H1 (cell line): Measurements from ENCODE around the gene MYH7. TPM values are rescaled to one million over a fixed set of nuclear protein-coding genes. Genes with fewer than 3 reads are reported as not detected.

ENCODE experiments used
- CTCF ChIA-PET: fragments of 300-600 bp; sonication (Branson Sonifier 250); formaldehyde crosslinking; loops from one replicate; lab custom pipeline; 2021; ENCODE audit not compliant: partially characterized antibody; lab: Charles Lee
- POLR2A ChIA-PET: fragments of 300-600 bp; sonication (Branson Sonifier 250); formaldehyde crosslinking; loops from one replicate; lab custom pipeline; 2021; ENCODE audit warnings: inconsistent platforms; ENCODE audit not compliant: partially characterized antibody; lab: Charles Lee
- DNase-seq, 2 experiments: peaks; one replicate each; pipeline versions ENCODE4 v3.0.0 to v3.0.0-alpha.2; 2010 to 2022; ENCODE audit warnings: low spot score in 2 of 2, low read depth in 1 of 2, mixed read lengths in 1 of 2
- FAIRE-seq: peaks from 2 replicates; lab custom pipeline; 2011; peaks lifted over from hg19 to GRCh38; lab: Jason Lieb, UNC
- H2AFZ ChIP-seq: 2 replicates; pipeline ENCODE4 v1.8.1; 2012; ENCODE audit warnings: low read length, inconsistent platforms
- H2AK5ac ChIP-seq: 2 replicates; pipeline ENCODE4 v1.6.1; 2013; ENCODE audit warnings: low read depth, low read length
- H2BK120ac ChIP-seq: replicated peaks from 2 replicates; pipeline ENCODE3; 2013; ENCODE audit warnings: low read depth, low read length, inconsistent platforms
- H2BK12ac ChIP-seq: 2 replicates; pipeline ENCODE4 v1.6.1; 2013; ENCODE audit warnings: low read depth, low read length
- H2BK15ac ChIP-seq: 2 replicates; pipeline ENCODE4 v1.6.1; 2013; ENCODE audit warnings: low read length
- H2BK20ac ChIP-seq: 2 replicates; pipeline ENCODE4 v1.6.1; 2013; ENCODE audit warnings: low read length
- H2BK5ac ChIP-seq: 2 replicates; pipeline ENCODE4 v1.6.1; 2013; ENCODE audit warnings: low read depth, low read length
- H3K14ac ChIP-seq: 2 replicates; pipeline ENCODE4 v1.6.1; 2013; ENCODE audit warnings: inconsistent platforms; ENCODE audit not compliant: insufficient read length
- H3K18ac ChIP-seq: 2 replicates; pipeline ENCODE4 v1.6.1; 2013; ENCODE audit warnings: low read length; ENCODE audit errors: extremely low read depth
- H3K23ac ChIP-seq: 2 replicates; pipeline ENCODE4 v1.6.1; 2013; ENCODE audit warnings: inconsistent platforms; ENCODE audit not compliant: insufficient read length
- H3K23me2 ChIP-seq: 2 replicates; pipeline ENCODE4 v1.6.1; 2013; ENCODE audit warnings: low read depth, low read length
- H3K27ac ChIP-seq: 2 replicates; pipeline ENCODE4 v1.6.1; 2011; ENCODE audit warnings: low read depth, low read length, inconsistent platforms
- H3K27me3 ChIP-seq, 4 experiments: replicated peaks in 1 of 4; 1 replicate in 1 of 4; 2 replicates in 3 of 4; pipeline versions ENCODE4 v1.6.1 to v1.8.1; 2011 to 2013; ENCODE audit warnings: low read length in 3 of 4, mild to moderate bottlenecking in 3 of 4, inconsistent platforms in 2 of 4, mixed read lengths in 2 of 4, moderate library complexity in 1 of 4; ENCODE audit not compliant: control insufficient read depth in 3 of 4, insufficient read depth in 3 of 4; ENCODE audit errors: extremely low read depth in 1 of 4
- H3K36me3 ChIP-seq, 4 experiments: 2 replicates each; pipeline versions ENCODE4 v1.6.1 to v1.8.1; 2011 to 2013; ENCODE audit warnings: mild to moderate bottlenecking in 4 of 4, low read length in 3 of 4, moderate library complexity in 2 of 4, control low read depth in 1 of 4, inconsistent platforms in 1 of 4; ENCODE audit not compliant: insufficient read depth in 4 of 4, control insufficient read depth in 2 of 4
- H3K4ac ChIP-seq: replicated peaks from 2 replicates; pipeline ENCODE3; 2013; ENCODE audit warnings: low read length, low read depth, mixed read lengths, inconsistent platforms; ENCODE audit not compliant: insufficient read length
- H3K4me1 ChIP-seq, 4 experiments: replicated peaks in 1 of 4; 1 replicate in 1 of 4; 2 replicates in 3 of 4; pipeline versions ENCODE4 v1.6.1 to v1.8.1; 2011 to 2013; ENCODE audit warnings: low read length in 3 of 4, inconsistent platforms in 2 of 4, mixed read lengths in 1 of 4; ENCODE audit not compliant: insufficient read depth in 4 of 4, control insufficient read depth in 3 of 4
- H3K4me2 ChIP-seq, 2 experiments: 2 replicates each; pipeline versions ENCODE4 v1.6.1 to v1.8.1; 2011 to 2013; ENCODE audit warnings: low read depth in 2 of 2, low read length in 2 of 2, control low read depth in 1 of 2, inconsistent platforms in 1 of 2, mild to moderate bottlenecking in 1 of 2; ENCODE audit not compliant: insufficient read depth in 1 of 2
- H3K4me3 ChIP-seq, 4 experiments: fragments of 200-600, 300-600 bp in 1 of 4; sonication (generic), shearing (Covaris generic), sonication (Bioruptor Twin) in 1 of 4; 2 replicates each; pipeline versions ENCODE4 v1.5.1 to v1.8.1; 2011 to 2016; ENCODE audit warnings: low read length in 4 of 4, low read depth in 3 of 4, control low read depth in 2 of 4, inconsistent platforms in 2 of 4, mild to moderate bottlenecking in 2 of 4, mixed read lengths in 1 of 4, moderate library complexity in 1 of 4; ENCODE audit not compliant: insufficient read depth in 2 of 4; ENCODE audit errors: extremely low read depth in 1 of 4
- H3K56ac ChIP-seq: replicated peaks from 2 replicates; pipeline ENCODE3; 2013; ENCODE audit warnings: low read depth, mild to moderate bottlenecking, mixed read lengths, low read length, inconsistent platforms; ENCODE audit not compliant: insufficient read length
- H3K79me1 ChIP-seq: 2 replicates; pipeline ENCODE4 v1.6.1; 2013; ENCODE audit warnings: low read depth, low read length, control low read depth
- H3K79me2 ChIP-seq, 2 experiments: 2 replicates each; pipeline versions ENCODE4 v1.6.1 to v1.8.1; 2012 to 2013; ENCODE audit warnings: low read length in 2 of 2, mild to moderate bottlenecking in 2 of 2, inconsistent platforms in 1 of 2; ENCODE audit not compliant: insufficient read depth in 2 of 2, control insufficient read depth in 1 of 2
- H3K9ac ChIP-seq, 4 experiments: replicated peaks in 1 of 4; 1 replicate in 1 of 4; 2 replicates in 3 of 4; pipeline versions ENCODE4 v1.6.1 to v1.8.1; 2011 to 2013; ENCODE audit warnings: low read depth in 3 of 4, low read length in 3 of 4, control low read depth in 2 of 4, mild to moderate bottlenecking in 2 of 4, moderate library complexity in 2 of 4, inconsistent platforms in 1 of 4; ENCODE audit errors: extremely low read depth in 1 of 4
- H3K9me3 ChIP-seq, 2 experiments: 2 replicates each; pipeline versions ENCODE4 v1.6.1 to v1.8.1; 2012 to 2013; ENCODE audit warnings: mild to moderate bottlenecking in 2 of 2, moderate library complexity in 2 of 2, control low read depth in 1 of 2, inconsistent platforms in 1 of 2, low read depth in 1 of 2, low read length in 1 of 2, mixed read lengths in 1 of 2; ENCODE audit not compliant: insufficient read depth in 2 of 2
- H4K20me1 ChIP-seq, 2 experiments: replicated peaks in 1 of 2; 2 replicates each; pipeline versions ENCODE3 to v1.8.1; 2011 to 2013; ENCODE audit warnings: inconsistent platforms in 2 of 2, low read length in 2 of 2, mild to moderate bottlenecking in 1 of 2; ENCODE audit not compliant: insufficient read depth in 2 of 2, control insufficient read depth in 1 of 2
- H4K5ac ChIP-seq: 2 replicates; pipeline ENCODE4 v1.6.1; 2013; ENCODE audit warnings: low read length, low read depth, mixed read lengths, inconsistent platforms; ENCODE audit not compliant: insufficient read length
- H4K8ac ChIP-seq: 2 replicates; pipeline ENCODE4 v1.8.0; 2013; ENCODE audit warnings: mild to moderate bottlenecking, moderate library complexity, low read length, inconsistent platforms; ENCODE audit not compliant: insufficient read depth; ENCODE audit errors: extremely low read depth
- H4K91ac ChIP-seq: replicated peaks from 2 replicates; pipeline ENCODE3; 2013; ENCODE audit warnings: low read length, mixed read lengths, inconsistent platforms; ENCODE audit not compliant: insufficient read length
- CHD2 ChIP-seq: IDR thresholded peaks from 2 replicates; pipeline ENCODE4 v1.6.1; 2012; ENCODE audit warnings: low read length, improper control_type of control experiment
- GTF2F1 ChIP-seq: IDR thresholded peaks from 2 replicates; pipeline ENCODE4 v1.6.1; 2012; ENCODE audit warnings: low read depth, low read length, improper control_type of control experiment, borderline replicate concordance
- JUND ChIP-seq: IDR thresholded peaks from 2 replicates; pipeline ENCODE4 v1.6.1; 2011; ENCODE audit warnings: mild to moderate bottlenecking, improper control_type of control experiment, low read length
- KDM4A ChIP-seq: IDR thresholded peaks from one replicate; pipeline ENCODE4 v1.7.1; 2012; ENCODE audit warnings: low read depth, mild to moderate bottlenecking, moderate library complexity, low read length, inconsistent platforms; ENCODE audit not compliant: severe bottlenecking
- KDM5A ChIP-seq: fragments of 200-600 bp; IDR thresholded peaks from 2 replicates; pipeline ENCODE4 v1.7.1; 2012; ENCODE audit warnings: mild to moderate bottlenecking, low read length, inconsistent platforms, mixed read lengths
- NRF1 ChIP-seq: IDR thresholded peaks from 2 replicates; pipeline ENCODE4 v1.6.1; 2011; ENCODE audit warnings: mild to moderate bottlenecking, low read depth, low read length, improper control_type of control experiment
- POLR2AphosphoS5 ChIP-seq: IDR thresholded peaks from 2 replicates; pipeline ENCODE4 v1.6.1; 2011; ENCODE audit warnings: low read depth, low read length
- POU5F1 ChIP-seq: IDR thresholded peaks from 2 replicates; pipeline ENCODE4 v1.6.1; 2011; ENCODE audit warnings: low read depth, mild to moderate bottlenecking, low read length, moderate library complexity
- RFX5 ChIP-seq: IDR thresholded peaks from 2 replicates; pipeline ENCODE4 v1.6.1; 2011; ENCODE audit warnings: low read depth, low read length, improper control_type of control experiment, borderline replicate concordance
- SIRT6 ChIP-seq: IDR thresholded peaks from one replicate; pipeline ENCODE4 v1.7.1; 2012; ENCODE audit warnings: low read length, inconsistent platforms
- SRF ChIP-seq: IDR thresholded peaks from 2 replicates; pipeline ENCODE4 v1.6.1; 2011; ENCODE audit warnings: mild to moderate bottlenecking, low read depth, low read length, moderate library complexity
- SUZ12 ChIP-seq: fragments of 200-600 bp; sonication (generic); IDR thresholded peaks from 2 replicates; pipeline ENCODE4 v1.6.1; 2012; ENCODE audit warnings: mild to moderate bottlenecking, inconsistent platforms, low read length, moderate library complexity, mixed read lengths
- TAF1 ChIP-seq: IDR thresholded peaks from 2 replicates; pipeline ENCODE4 v1.6.1; 2011; ENCODE audit warnings: mild to moderate bottlenecking, low read depth, low read length
- WGBS, 2 experiments: shearing (Covaris generic) in 1 of 2; methylation state at CpG; one replicate each; pipeline versions ENCODE4 v1.1.6 to v1.1.7; 2013 to 2015; ENCODE audit warnings: low lambda C conversion rate in 2 of 2, mixed read lengths in 2 of 2, inconsistent platforms in 1 of 2, low coverage in 1 of 2, missing lambda C conversion rate in 1 of 2; ENCODE audit not compliant: insufficient replicate concordance in 2 of 2, insufficient coverage in 1 of 2, insufficient read length in 1 of 2; ENCODE audit errors: extremely low coverage in 1 of 2, missing lambda C conversion rate in 1 of 2; 5-methylcytosine and 5-hydroxymethylcytosine counted together
- polyA plus RNA-seq, 7 experiments: library from polyadenylated mRNA; depleted of rRNA in 3 of 7; stranded (reverse) in 5 of 7; unstranded in 2 of 7; fragments of >200 nt in 5 of 7; fragments of 200-250 nt in 2 of 7; gene quantifications; 1 replicate in 5 of 7; 2 replicates in 1 of 7; 4 replicates in 1 of 7; pipeline versions ENCODE4 v1.2.1 to v1.2.3, GENCODE V29; 2011 to 2013; ENCODE audit warnings: missing spikeins in 2 of 7, mixed read lengths in 2 of 7
- total RNA-seq: library from RNA; stranded (reverse); fragmentation: NEBNext Ultra II Directional; extraction: Animal tissue kit (Norgen Biotek cat#: 25700); gene quantifications from 2 replicates; pipeline ENCODE4 v1.2.1, GENCODE V29; 2021
- TF ChIP-seq, protein P1 (sequence below): IDR thresholded peaks from 2 replicates; pipeline ENCODE4 v1.6.1; 2011; ENCODE audit warnings: low read depth, mild to moderate bottlenecking, low read length; ENCODE audit not compliant: insufficient read depth

Gene MYH7
- total and polyA plus RNA-seq, 2 of the 8 experiments (the other 6 are each of a cell fraction or from before 2014, with no cell fraction given) = not detected

DNA sequence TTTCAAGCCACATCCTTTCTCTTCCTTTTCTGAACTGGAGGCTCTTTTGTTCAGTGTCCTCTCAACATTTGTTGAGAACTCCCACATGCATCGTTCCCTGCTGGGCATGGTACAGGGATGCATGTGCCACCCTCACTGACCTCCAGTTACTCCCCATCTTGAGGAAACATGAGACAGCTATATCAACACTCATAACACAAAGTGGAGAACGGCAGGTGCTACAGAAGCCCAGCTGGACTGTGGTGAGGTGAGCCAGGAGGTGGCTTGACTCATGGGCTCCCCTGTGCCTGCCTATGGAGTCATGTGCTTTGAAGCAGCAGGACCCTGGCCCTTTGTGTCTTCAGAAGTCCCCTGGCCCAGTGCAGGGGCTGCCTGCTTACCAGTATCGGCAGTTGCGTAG is 37.1 kb downstream of the MYH7 start:
- Histone ChIP-seq H3K4ac (no peak overlapping the region), H3K23ac (no peak overlapping the region), H2BK5ac (no peak overlapping the region), H3K36me3 (no peaks in the 10 kb centered on the region), H3K4me3 (no peak overlapping the region), H3K4me2 (no peak overlapping the region), H3K14ac (no peak overlapping the region), H2AK5ac (no peak overlapping the region), H3K4me1 (no peaks in the 10 kb centered on the region), H3K23me2 (no peaks in the 10 kb centered on the region), H3K27ac (no peak overlapping the region), H2BK15ac (no peak overlapping the region), H4K5ac (no peak overlapping the region), H3K27me3 (no peaks in the 10 kb centered on the region; a peak in 1 of 7 replicates), H3K79me2 (no peaks in the 10 kb centered on the region), H3K79me1 (no peaks in the 10 kb centered on the region), H4K91ac (no peak overlapping the region), H3K9me3 (no peaks in the 10 kb centered on the region), H2BK12ac (no peak overlapping the region), H3K18ac (no peak overlapping the region), H3K9ac (no peak overlapping the region), H4K8ac (no peak overlapping the region), H2BK120ac (no peak overlapping the region), H2AFZ (no peak overlapping the region), H2BK20ac (no peak overlapping the region), H4K20me1 (peaks cover 0 to 2% of the 10 kb centered on the region in 2 experiments), H3K56ac (no peak overlapping the region)
- POLR2A ChIA-PET = no interaction called here
- 95% methylated on average over 4 of the region's 4 CpGs; no CpG with 5 or more reads in 1 of the 2 experiments for WGBS, 2 experiments
- TF ChIP-seq SUZ12 (no peak), NRF1 (no peak), CHD2 (no peak), KDM5A (no peak), KDM4A (no peak), SIRT6 (no peak), RFX5 (no peak), GTF2F1 (no peak), JUND (no peak), POLR2AphosphoS5 (no peak), TAF1 (no peak), SRF (no peak), POU5F1 (no peak)
- TF ChIP-seq, protein P1, sequence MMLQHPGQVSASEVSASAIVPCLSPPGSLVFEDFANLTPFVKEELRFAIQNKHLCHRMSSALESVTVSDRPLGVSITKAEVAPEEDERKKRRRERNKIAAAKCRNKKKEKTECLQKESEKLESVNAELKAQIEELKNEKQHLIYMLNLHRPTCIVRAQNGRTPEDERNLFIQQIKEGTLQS = no peak
- FAIRE-seq = no peak
- CTCF ChIA-PET = interaction anchor here (1.8 kb wide), 1 partner anchor 12 kb away, joined by 4 read pairs; no protein-coding TSS in a partner anchor
- DNase-seq = no peak
